Effector CD8-positive, alpha-beta T cell (primary cell): ENCODE measurements around the gene CFAP69.
"Not testable (repeated sequence)": the region's sequence is repeated elsewhere in the genome, so short reads cannot be mapped to it uniquely, and the experiment has no call there.

Experiments
- DNase-seq: peaks from one replicate; lab custom pipeline; 2025; lab: John Stamatoyannopoulos, UW

Gene CFAP69

DNA sequence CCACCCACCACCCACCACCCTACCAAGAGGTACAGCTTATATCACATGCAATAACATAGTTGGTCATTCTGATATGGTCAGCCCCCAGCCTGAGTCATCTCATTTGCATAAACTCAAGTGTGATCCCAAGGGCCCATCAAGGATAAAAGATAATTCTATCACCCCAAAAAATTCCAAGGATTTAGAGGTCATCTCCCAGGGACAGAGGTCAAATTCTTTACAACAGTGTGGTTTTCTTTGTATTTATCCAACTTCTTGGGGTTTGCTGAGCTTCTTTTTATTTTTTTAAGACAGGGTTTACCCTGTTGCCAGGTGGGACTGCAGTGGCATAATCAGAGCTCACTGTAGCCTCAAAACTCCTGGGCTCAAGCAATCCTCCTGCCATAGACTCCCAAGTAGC, 92.1 kb downstream of the CFAP69 start:
- no peak for DNase-seq

DNA sequence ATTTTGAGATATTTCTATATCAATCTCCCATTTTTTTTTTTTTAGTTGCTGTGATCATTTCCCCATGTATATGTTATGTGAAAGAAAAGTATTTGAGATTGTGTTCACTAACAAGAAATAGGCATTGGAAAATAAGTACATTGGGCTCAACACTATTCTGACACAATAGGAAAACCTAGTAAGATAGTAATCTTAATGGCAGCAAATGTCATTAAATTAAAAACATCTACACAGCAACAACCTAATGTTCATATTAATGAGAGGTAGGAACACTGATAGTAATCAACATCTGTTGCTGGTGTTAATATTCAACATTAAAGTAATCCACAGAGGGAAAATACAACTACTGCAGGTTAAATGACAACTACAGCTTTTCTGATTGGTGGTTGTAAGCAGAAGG, 100.0 kb downstream of the CFAP69 start:
- DNase-seq: no peak

DNA sequence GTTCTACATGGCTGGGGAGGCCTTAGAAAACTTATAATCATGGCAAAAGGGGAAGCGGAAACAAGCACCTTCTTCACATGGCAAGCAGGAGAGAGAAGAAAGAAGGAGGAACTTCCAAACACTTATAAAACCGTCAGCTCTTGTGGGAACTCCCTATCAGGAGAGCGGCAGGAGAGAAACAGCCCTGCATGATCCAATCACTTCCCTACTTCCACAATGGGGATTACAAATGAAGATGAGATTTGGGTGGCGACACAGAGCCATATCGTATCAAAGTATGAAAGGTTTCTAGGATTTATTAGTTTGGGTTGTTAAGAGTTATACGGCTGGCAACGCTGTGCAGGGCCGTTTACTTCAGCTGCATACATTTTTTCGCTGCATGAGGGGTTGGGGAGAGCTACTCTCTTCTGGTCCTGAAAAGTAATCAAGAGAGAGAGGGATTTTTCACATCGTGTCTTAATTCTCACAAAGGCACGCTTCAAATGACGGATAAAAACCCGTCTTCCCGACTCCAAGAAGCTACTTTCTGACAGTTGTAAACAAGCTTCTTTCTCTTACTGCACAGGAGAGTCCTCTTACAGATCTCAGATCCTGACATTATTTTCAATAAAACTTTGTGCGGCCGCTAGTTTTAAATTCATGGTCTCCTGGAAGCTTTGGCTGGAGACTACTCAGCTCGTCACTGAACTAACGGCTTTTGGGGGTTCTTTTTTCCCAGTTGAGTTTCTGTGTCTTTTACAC, 100.8 kb downstream of the CFAP69 start:
- no peak for DNase-seq

DNA sequence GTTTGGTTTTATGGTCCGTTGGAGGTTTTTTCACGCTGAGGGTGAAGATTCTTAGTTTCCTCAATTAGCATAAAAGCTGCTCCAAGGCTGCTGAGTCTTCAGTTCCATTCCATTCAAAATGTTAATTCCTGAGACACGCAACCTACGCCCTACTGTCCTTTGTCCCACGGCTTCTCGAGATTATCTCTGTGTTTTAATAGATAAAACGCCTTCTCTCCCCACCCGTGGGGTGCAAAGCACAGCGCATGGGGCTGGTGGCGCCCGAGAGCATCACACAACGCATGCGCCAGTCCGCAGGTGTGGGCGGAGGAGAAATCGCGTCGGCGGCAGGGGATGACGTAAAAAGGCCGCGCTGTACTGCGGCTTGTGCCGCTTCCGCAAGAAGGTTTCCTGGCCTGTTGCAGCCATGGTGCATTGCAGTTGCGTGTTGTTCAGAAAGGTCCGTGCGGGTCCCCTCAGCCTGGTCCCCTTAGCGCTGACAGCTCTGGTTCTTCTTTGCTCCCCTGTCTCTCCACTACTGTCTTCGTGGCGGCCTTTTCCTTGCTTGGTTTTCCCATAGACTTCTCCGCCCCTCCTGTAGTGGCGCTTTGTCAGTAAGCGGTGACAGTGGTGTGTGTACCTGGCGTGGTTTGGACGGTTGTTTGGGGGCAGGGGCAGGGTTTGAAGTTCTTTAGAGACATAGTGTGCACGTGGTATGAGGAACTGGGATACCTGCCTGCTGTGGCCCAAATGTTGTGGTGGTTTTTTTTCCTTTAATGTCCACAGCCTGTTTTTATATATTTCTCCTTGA, 101.6 kb downstream of the CFAP69 start, which contains the start of gene GTPBP10:
GTPBP10 (plus strand) TSS at position 381 of the 790 bp plus-strand sequence; CDS start at position 407, 26 bp downstream.
- peak; percentile 90 for DNase-seq

DNA sequence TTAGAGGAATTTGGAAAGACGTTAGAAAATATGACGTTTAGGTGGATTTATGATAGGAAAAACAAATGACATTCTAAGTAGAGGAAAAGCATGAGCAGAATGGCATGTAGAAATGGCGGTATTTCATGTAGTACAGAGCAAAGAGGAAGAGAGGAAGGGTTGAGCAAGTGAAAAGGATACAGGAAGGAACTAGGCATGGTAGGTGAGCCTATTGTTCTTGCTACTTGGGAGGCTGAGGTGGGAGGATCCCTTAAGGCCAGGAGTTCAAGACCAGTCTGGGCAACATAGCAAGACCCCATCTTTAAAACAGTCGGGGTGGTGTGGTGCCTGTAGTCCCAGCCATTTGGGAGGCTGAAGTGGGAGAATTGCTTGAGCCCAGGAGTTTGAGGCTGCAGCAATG, 102.8 kb downstream of the CFAP69 start:
- DNase-seq: no peak

DNA sequence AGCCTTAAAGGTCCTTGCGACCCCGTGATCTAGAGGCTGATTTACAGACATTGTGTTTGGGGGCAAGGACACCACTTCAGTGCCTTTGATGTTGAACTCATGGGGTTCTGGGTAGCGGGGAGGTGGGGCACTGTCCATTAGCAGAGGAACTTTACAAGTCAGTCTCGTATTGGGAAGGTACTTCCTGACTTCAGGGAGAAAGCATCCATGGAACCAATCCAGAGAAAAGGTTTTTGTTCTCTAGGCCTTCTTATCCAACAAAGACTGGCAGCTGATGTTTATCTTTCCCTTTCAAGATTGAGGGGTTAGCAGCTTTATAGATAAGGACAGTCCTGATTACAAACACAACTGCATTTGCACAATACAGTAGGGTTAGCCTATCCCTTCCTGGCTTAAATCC, 104.3 kb downstream of the CFAP69 start:
- DNase-seq: no peak

DNA sequence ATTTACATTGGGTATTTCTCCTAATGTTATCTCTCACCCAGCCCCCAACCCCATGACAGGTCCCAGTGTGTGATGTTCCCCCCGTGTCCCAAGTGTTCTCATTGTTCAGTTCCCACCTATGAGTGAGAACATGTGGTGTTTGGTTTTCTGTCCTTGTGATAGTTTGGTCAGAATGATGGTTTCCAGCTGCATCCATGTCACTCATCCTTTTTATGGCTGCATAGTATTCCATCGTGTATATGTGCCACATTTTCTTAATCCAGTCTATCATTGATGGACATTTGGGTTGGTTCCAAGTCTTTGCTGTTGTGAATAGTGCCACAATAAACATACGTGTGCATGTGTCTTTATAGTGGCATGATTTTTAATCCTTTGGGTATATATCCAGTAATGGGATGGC, 105.1 kb downstream of the CFAP69 start:
- not testable (repeated sequence) for DNase-seq

DNA sequence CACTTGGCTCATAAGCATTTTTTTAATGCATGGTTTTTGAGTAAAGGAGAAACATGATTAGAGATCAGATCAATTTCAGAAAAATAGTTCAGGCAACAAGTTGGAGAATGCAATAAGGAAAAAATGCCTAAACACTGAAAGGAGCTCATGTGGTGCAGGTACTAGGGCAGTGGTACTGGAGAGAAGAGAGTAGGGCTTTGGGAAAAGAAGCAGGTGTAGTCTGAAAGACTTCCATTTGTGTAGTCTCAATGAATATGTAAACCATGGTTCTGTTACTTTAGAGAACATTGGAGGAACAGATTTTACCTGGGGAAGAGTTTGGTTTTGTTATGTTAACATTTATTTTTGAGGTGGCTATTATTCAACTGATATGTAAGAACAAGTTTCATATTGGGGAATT, 107.0 kb downstream of the CFAP69 start:
- no peak for DNase-seq
